GM23338 (cell line): Measurements from ENCODE around the gene ATF7IP2.

Experiments
- CREB1 ChIP-seq: fragments of 250-450 bp; sonication (Bioruptor Pico); IDR thresholded peaks from 2 replicates; pipeline ENCODE4 v1.5.0; 2020; ENCODE audit warnings: low read depth, mild to moderate bottlenecking, moderate library complexity
- CTCF ChIP-seq, 2 experiments: fragments of 200-600 bp in 1 of 2; sonication (generic) in 1 of 2; conservative IDR thresholded peaks; 2 replicates each; pipeline versions ENCODE4 v1.5.1 to v1.6.1; 2016 to 2017; ENCODE audit warnings: antibody characterized with exemption in 2 of 2, low read depth in 2 of 2, mild to moderate bottlenecking in 2 of 2, moderate library complexity in 1 of 2
- ETS1 ChIP-seq: IDR thresholded peaks from 2 replicates; pipeline ENCODE4 v1.6.1; 2016; ENCODE audit warnings: antibody characterized with exemption
- EZH2 ChIP-seq: fragments of 200-600 bp; sonication (generic); IDR thresholded peaks from one replicate; pipeline ENCODE4 v1.8.0; 2017; ENCODE audit warnings: antibody characterized with exemption, mild to moderate bottlenecking, low read depth; ENCODE audit not compliant: unreplicated experiment
- EZH2phosphoT487 ChIP-seq: fragments of 200-600 bp; sonication (generic); IDR thresholded peaks from one replicate; pipeline ENCODE4 v1.8.1; 2018; ENCODE audit warnings: antibody characterized with exemption; ENCODE audit not compliant: unreplicated experiment
- JUNB ChIP-seq: IDR thresholded peaks from one replicate; pipeline ENCODE4 v1.6.1; 2016; ENCODE audit warnings: antibody characterized with exemption; ENCODE audit not compliant: unreplicated experiment
- POLR2AphosphoS5 ChIP-seq: IDR thresholded peaks from 2 replicates; pipeline ENCODE4 v1.6.1; 2016; ENCODE audit warnings: antibody characterized with exemption, low read depth
- STAT1 ChIP-seq: IDR thresholded peaks from one replicate; pipeline ENCODE4 v1.6.1; 2016; ENCODE audit warnings: antibody characterized with exemption; ENCODE audit not compliant: unreplicated experiment
- ZNF331 ChIP-seq: fragments of 250-450 bp; sonication (Bioruptor Pico); IDR thresholded peaks from 2 replicates; pipeline ENCODE4 v1.5.0; 2020; ENCODE audit warnings: low read depth, mild to moderate bottlenecking, moderate library complexity
- TF ChIP-seq, protein P1 (sequence below): IDR thresholded peaks from one replicate; pipeline ENCODE4 v1.6.1; 2018; ENCODE audit warnings: antibody characterized with exemption; ENCODE audit not compliant: unreplicated experiment
- TF ChIP-seq, protein P2 (sequence below): fragments of 250-450 bp; sonication (Bioruptor Pico); IDR thresholded peaks from 2 replicates; pipeline ENCODE4 v1.5.0; 2020; ENCODE audit warnings: mild to moderate bottlenecking, moderate library complexity

GRCh38 chr16:10519297-10519696 is 133.4 kb downstream of the ATF7IP2 start:
- TF ChIP-seq CTCF (conservative IDR thresholded peaks at IDR 0.05; ENCODE audit: low read depth in 2 of 2) (no peak), EZH2 (no peak), POLR2AphosphoS5 (no peak), EZH2phosphoT487 (no peak), STAT1 (no peak), JUNB (no peak), ETS1 (no peak), ZNF331 (CRISPR knock-in tag) (no peak), CREB1 (CRISPR knock-in tag) (no peak)
- TF ChIP-seq, protein P1, sequence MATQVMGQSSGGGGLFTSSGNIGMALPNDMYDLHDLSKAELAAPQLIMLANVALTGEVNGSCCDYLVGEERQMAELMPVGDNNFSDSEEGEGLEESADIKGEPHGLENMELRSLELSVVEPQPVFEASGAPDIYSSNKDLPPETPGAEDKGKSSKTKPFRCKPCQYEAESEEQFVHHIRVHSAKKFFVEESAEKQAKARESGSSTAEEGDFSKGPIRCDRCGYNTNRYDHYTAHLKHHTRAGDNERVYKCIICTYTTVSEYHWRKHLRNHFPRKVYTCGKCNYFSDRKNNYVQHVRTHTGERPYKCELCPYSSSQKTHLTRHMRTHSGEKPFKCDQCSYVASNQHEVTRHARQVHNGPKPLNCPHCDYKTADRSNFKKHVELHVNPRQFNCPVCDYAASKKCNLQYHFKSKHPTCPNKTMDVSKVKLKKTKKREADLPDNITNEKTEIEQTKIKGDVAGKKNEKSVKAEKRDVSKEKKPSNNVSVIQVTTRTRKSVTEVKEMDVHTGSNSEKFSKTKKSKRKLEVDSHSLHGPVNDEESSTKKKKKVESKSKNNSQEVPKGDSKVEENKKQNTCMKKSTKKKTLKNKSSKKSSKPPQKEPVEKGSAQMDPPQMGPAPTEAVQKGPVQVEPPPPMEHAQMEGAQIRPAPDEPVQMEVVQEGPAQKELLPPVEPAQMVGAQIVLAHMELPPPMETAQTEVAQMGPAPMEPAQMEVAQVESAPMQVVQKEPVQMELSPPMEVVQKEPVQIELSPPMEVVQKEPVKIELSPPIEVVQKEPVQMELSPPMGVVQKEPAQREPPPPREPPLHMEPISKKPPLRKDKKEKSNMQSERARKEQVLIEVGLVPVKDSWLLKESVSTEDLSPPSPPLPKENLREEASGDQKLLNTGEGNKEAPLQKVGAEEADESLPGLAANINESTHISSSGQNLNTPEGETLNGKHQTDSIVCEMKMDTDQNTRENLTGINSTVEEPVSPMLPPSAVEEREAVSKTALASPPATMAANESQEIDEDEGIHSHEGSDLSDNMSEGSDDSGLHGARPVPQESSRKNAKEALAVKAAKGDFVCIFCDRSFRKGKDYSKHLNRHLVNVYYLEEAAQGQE, result no peak
- TF ChIP-seq, protein P2, sequence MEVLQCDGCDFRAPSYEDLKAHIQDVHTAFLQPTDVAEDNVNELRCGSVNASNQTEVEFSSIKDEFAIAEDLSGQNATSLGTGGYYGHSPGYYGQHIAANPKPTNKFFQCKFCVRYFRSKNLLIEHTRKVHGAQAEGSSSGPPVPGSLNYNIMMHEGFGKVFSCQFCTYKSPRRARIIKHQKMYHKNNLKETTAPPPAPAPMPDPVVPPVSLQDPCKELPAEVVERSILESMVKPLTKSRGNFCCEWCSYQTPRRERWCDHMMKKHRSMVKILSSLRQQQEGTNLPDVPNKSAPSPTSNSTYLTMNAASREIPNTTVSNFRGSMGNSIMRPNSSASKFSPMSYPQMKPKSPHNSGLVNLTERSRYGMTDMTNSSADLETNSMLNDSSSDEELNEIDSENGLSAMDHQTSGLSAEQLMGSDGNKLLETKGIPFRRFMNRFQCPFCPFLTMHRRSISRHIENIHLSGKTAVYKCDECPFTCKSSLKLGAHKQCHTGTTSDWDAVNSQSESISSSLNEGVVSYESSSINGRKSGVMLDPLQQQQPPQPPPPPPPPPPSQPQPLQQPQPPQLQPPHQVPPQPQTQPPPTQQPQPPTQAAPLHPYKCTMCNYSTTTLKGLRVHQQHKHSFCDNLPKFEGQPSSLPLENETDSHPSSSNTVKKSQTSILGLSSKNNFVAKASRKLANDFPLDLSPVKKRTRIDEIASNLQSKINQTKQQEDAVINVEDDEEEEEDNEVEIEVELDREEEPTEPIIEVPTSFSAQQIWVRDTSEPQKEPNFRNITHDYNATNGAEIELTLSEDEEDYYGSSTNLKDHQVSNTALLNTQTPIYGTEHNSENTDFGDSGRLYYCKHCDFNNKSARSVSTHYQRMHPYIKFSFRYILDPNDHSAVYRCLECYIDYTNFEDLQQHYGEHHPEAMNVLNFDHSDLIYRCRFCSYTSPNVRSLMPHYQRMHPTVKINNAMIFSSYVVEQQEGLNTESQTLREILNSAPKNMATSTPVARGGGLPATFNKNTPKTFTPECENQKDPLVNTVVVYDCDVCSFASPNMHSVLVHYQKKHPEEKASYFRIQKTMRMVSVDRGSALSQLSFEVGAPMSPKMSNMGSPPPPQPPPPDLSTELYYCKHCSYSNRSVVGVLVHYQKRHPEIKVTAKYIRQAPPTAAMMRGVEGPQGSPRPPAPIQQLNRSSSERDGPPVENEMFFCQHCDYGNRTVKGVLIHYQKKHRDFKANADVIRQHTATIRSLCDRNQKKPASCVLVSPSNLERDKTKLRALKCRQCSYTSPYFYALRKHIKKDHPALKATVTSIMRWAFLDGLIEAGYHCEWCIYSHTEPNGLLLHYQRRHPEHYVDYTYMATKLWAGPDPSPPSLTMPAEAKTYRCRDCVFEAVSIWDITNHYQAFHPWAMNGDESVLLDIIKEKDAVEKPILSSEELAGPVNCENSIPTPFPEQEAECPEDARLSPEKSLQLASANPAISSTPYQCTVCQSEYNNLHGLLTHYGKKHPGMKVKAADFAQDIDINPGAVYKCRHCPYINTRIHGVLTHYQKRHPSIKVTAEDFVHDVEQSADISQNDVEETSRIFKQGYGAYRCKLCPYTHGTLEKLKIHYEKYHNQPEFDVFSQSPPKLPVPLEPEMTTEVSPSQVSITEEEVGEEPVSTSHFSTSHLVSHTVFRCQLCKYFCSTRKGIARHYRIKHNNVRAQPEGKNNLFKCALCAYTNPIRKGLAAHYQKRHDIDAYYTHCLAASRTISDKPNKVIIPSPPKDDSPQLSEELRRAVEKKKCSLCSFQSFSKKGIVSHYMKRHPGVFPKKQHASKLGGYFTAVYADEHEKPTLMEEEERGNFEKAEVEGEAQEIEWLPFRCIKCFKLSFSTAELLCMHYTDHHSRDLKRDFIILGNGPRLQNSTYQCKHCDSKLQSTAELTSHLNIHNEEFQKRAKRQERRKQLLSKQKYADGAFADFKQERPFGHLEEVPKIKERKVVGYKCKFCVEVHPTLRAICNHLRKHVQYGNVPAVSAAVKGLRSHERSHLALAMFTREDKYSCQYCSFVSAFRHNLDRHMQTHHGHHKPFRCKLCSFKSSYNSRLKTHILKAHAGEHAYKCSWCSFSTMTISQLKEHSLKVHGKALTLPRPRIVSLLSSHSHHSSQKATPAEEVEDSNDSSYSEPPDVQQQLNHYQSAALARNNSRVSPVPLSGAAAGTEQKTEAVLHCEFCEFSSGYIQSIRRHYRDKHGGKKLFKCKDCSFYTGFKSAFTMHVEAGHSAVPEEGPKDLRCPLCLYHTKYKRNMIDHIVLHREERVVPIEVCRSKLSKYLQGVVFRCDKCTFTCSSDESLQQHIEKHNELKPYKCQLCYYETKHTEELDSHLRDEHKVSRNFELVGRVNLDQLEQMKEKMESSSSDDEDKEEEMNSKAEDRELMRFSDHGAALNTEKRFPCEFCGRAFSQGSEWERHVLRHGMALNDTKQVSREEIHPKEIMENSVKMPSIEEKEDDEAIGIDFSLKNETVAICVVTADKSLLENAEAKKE (CRISPR knock-in tag), result no peak
